ENCODE measurements around the gene RAP1A.
A peak's percentile ranks its signal among the peaks of the same experiment; 100 is the strongest.

The RAP1A gene

GRCh38 chr1:111754984-111755330 is 135.4 kb downstream of the RAP1A start:
- DNase-seq (ENCODE audit: low spot score): peak; percentile 35
- TF ChIP-seq, protein P1, sequence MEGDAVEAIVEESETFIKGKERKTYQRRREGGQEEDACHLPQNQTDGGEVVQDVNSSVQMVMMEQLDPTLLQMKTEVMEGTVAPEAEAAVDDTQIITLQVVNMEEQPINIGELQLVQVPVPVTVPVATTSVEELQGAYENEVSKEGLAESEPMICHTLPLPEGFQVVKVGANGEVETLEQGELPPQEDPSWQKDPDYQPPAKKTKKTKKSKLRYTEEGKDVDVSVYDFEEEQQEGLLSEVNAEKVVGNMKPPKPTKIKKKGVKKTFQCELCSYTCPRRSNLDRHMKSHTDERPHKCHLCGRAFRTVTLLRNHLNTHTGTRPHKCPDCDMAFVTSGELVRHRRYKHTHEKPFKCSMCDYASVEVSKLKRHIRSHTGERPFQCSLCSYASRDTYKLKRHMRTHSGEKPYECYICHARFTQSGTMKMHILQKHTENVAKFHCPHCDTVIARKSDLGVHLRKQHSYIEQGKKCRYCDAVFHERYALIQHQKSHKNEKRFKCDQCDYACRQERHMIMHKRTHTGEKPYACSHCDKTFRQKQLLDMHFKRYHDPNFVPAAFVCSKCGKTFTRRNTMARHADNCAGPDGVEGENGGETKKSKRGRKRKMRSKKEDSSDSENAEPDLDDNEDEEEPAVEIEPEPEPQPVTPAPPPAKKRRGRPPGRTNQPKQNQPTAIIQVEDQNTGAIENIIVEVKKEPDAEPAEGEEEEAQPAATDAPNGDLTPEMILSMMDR (IDR thresholded peaks at IDR 0.05; ENCODE audit: extremely low read depth, missing control alignments): no peak

GRCh38 chr1:111755331-111756123 is 135.9 kb downstream of the RAP1A start, which contains the start of gene DDX20:
Gene DDX20, plus strand, starts transcription at chr1:111755901. Its CDS starts 24 bp downstream, at chr1:111755925.
- peak; percentile 96 for DNase-seq (ENCODE audit: low spot score)
- TF ChIP-seq, protein P1 (IDR thresholded peaks at IDR 0.05; ENCODE audit: extremely low read depth, missing control alignments): peak; percentile 97

DNA sequence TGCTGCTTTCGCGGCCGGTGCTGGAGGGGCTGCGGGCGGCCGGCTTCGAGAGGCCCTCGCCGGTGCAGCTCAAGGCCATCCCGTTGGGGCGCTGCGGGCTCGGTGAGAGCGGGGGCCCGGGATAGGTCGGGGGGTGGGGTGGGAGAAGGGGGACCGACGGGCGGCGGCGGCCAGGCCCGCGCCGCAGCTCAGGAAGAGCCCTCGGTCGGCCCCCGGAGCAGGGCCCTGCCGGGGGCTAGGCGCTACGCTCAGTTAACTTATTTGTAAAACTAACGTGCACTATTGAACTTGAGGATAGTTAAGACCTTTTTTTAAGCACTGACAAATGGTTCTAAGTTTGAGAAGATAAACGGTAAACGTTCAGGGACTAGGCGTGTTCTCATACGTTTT is 136.5 kb downstream of the RAP1A start:
- TF ChIP-seq, protein P1 (IDR thresholded peaks at IDR 0.05; ENCODE audit: extremely low read depth, missing control alignments): no peak
- DNase-seq (ENCODE audit: low spot score): no peak

GRCh38 chr1:111758373-111758772 is 138.8 kb downstream of the RAP1A start:
- TF ChIP-seq, protein P1 (IDR thresholded peaks at IDR 0.05; ENCODE audit: extremely low read depth, missing control alignments): no peak
- DNase-seq (ENCODE audit: low spot score): no peak

GRCh38 chr1:111761717-111762116 is 142.1 kb downstream of the RAP1A start:
- TF ChIP-seq, protein P1 (IDR thresholded peaks at IDR 0.05; ENCODE audit: extremely low read depth, missing control alignments): no peak
- DNase-seq (ENCODE audit: low spot score): no peak

- TF ChIP-seq, protein P1 (IDR thresholded peaks at IDR 0.05; ENCODE audit: extremely low read depth, missing control alignments): no peak
Observed at GRCh38 chr1:111762332-111762731, 142.7 kb downstream of the RAP1A start.

More at GRCh38 chr1:111762332-111762731, 142.7 kb downstream of the RAP1A start:
- DNase-seq (ENCODE audit: low spot score): no peak
